Fibroblast of skin of left quadriceps (primary cell): ENCODE results near the gene ITGB1BP1.
"Not testable (repeated sequence)": the region's sequence is repeated elsewhere in the genome, so short reads cannot be mapped to it uniquely, and the experiment has no call there.

Experiments
- DNase-seq, 2 experiments: peaks; one replicate each; pipeline ENCODE4 v3.0.0-alpha.2; 2013; ENCODE audit warnings: low read depth in 2 of 2

Gene ITGB1BP1

DNA sequence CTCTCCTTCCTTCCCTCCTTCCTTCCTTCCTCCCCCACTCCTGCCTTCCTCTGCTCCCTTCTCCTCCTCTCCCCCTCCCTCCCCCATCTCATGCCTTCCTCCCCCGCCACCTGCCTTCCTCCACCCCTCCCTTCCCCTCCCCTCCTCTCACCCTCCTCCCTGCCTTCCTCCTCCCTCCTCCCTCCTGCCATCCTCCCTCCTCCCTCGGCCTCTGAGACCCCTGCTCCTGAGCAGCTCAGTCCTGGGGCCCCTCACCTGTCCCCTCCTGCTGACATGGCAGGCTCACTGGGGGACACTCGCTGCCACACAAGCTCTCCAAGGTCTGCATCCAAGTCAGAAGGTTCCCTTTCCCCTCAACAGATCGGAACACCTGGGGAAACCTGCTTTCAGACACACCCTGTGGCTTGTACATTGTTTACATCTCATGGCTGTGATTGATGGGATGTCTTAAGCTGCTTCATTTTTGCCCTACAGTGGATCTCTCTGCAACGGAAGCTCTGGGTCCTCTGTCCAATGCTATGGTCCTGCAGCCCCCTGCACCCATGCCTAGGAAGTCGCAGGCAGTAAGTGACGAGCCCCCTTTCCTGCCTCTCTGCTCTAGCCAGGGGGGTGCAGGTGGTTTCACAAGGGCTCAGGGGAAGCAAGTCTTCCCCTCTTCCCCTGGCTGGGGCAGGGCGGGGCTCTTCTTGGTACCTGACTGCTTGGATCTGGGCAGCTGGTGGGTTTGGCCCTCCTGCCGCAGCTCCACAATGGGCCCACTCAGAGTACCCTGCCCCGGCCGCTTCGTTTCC, 22.9 kb downstream of the ITGB1BP1 start:
- DNase-seq: no peak

DNA sequence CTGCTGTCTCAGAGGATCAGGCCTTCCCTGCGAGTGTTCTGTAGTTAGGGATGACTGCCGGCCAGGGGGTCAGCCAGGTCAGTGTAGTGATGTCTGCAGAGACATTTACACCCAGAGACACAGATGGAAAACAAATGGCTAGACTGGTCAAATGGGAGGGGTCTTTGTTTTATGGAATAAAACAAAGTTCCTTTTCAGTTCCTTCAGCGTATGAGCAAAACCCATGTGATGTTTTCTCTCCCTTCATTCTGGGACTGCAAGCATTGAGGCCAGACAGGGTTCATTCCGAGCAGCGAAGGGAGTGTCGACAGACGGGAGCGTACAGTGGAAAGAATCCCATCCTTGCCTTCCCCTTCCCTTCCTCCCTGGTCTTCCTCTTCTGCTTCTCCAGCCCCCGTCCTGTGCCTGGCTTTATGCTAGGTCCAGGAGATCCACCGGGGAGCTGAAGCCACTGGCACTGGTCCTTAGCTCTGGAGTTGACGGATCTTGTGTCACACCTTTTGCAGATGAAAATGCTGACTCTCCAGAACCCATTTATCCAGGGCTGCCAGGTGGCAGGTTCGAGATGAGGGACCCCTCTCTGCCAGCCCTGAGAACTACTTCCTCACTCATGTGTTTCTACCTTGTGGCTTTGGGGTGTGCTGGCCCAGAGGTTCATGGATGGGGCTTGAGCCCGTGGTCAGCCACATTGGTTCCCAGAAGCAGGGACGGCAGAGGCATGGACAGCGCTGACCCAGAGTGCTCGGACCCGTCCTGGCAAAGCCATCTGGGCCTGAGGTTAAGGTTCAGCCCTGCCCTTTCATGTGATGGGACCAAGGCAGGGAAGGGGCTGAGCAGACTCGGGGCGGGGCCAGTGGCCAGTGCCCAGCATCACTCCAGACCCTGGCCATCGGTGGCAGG, 24.2 kb downstream of the ITGB1BP1 start:
- DNase-seq: no peak

DNA sequence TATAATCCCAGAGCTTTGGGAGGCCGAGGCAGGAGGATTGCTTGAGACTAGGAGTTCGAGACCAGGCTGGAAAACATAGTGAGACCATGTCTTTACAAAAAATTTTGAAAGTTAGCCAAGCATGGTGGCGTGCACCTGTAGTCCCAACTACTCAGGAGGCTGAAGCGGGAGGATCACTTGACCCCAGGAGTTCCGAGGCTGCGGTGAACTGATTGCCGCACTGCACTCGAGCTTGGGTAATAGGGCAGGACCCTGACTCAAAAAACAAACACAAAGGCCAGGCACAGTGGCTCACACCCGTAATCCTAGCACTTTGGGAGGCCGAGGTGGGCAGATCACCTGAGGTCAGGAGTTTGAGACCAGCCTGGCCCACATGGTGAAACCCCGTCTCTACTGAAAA, 25.1 kb downstream of the ITGB1BP1 start:
- DNase-seq: not testable (repeated sequence)

DNA sequence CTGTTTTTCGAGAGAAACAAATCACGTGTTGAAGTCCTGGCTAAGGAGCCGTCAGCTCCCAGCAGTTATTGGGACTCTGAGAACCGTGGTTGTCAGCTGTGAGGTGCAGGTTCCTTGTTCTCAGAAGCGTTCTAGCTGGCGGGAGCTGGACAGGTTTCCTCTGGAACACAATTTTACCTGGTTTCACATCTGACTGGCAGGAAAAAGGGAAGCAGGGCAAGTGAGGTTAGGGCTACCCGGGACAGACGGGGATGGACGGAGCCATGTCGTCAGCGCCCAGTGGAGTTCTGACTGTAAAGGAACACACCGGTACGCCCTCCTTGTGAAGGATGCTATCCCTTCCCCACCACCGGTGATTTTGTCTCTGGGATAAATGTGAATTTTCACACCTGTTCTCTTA, 26.1 kb downstream of the ITGB1BP1 start:
- DNase-seq: no peak

DNA sequence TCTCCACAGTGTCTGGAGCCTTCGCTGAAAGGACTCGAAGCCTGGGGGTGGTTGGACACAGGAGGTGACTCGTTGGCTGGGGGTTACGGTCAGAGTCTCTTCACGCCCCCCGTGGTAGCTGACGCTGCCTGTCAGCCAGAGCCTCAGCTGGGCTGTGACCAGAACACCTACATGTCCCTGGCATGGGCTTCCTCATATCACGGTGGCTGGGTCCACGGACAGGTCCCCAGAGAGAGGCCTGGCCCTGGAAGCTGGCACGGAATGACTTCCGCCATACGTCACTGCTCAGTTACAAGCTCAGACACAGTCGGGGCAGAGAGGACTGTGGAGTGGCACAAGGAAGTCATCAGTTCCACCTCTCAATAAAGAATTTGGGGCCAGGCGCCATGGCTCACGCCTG, 28.5 kb downstream of the ITGB1BP1 start:
- DNase-seq: no peak

DNA sequence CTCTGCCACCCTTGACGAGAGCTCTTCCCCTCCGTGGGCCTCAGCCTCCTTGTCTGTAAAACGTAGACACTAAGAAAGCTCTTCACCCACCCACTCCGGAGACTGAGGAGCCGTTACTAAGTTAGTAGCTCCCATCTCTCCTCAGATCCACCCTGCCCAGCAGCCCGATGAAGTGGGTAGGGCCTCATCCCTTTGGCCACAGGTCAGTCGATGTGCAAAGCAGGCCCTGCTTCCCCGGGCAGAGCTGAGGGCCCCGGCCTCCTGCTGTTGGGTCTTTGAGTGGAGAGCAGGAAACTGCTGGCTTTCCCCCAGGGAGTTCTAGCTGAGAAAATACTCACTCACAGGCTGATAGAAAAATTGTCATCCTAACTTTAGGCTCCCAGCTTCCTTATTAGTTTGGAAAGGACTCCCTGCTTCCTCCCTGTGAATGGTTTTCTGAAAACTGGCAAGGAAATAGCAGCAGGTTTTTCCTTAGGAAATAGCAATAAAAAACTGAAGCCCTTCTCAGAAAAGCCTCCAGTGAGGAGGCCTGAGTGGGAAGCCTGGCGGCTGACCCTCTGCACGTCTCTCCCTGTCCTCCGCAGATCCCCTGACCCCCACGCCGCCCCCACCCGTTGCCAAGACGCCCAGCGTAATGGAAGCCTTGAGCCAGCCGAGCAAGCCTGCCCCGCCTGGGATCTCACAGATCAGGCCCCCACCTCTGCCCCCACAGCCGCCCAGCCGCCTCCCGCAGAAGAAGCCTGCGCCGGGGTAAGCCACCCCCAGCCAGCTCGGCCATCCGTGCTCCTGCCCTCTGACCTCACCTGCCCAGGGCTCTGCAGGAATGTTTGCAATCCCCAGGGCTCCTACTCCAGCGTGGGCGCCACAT, 30.2 kb downstream of the ITGB1BP1 start:
- DNase-seq: peak in 1 of 2 experiments; percentile 20

DNA sequence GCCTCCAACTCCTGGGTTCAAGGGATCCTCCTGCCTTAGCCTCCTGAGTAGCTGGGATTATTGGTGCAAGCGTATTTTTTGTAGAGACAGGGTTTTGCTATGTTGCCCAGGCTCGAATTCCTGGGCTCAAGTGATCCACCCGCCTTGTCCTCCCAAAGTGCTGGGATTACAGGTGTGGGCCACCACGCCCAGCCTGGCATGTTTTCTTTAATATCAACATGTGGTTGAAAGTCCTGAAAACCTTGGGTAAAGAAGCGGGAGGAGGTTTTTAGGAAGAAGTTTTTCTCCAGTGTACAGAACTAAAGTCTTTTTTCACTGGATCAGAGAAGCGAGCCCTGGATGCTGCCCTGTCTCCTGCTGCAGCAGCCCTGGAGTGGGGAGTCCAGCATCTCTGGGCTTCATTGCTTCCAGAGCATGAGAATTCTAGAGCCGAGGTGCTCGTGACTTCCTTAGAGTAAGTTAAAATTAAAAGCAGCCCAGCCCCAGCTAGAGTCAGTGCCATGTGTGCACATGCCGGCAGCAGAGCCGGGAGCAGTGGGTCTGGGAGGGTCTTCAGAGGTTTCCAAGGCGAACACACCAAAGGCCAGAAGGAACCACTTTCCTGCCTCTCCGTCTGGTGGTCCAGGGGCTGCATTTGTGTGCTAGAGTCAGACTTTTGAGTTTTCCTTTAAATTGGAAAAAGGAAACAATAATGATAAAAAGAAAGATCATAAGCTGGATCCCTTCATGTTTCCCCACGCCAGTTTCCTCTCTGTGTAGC, 31.2 kb downstream of the ITGB1BP1 start:
- no peak for DNase-seq

DNA sequence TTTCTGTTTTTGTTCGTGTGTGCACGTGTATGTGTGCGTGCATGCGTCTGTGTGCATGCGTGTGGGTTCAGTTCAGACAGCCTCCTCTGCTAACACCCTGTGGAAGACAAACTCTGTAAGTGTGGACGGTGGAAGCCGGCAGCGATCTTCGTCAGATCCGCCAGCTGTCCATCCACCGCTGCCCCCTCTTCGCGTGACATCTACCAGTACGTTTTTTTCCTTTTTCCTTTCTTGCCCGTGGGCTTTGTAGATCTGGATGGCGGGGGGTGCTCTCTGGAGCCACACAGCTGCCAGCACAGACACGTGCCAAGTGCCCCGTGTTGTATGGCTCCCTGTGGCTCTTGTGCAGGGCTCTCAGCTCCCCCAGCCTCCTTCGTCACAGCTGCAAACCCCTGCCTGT, 32.3 kb downstream of the ITGB1BP1 start:
- DNase-seq: no peak

DNA sequence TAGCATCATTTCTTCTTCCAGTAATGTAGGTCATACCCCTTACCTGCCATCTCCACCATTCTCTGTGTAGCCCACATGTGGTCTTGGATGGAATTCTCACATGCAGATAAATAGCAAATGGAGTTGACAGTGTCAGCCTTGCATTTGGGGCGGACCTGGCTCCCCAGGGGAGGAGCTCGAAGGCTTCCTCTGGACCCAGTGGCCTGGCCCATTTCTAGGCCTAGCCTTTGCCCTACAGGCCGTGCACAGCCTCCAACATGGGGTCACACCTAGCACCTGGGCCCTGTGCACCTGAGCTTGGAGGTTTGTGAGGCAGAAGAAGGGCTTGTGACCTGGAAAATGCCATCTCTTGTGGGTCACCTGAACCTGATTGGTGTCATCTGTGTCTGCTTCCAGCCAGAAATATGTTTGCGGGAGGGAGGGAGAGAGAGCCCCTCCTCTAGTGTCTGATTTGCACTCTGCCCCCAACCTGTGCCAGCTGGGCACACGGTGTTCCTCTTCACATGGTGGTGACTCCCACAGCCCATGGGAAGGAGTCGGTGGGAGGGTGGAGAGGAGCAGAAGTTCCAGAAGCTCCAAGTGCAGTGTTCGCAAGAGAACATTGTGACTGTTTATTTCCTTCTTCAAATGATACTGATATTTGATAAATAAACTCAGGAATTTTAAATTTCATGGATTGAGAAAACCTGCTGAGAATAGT, 33.0 kb downstream of the ITGB1BP1 start:
- no peak for DNase-seq

DNA sequence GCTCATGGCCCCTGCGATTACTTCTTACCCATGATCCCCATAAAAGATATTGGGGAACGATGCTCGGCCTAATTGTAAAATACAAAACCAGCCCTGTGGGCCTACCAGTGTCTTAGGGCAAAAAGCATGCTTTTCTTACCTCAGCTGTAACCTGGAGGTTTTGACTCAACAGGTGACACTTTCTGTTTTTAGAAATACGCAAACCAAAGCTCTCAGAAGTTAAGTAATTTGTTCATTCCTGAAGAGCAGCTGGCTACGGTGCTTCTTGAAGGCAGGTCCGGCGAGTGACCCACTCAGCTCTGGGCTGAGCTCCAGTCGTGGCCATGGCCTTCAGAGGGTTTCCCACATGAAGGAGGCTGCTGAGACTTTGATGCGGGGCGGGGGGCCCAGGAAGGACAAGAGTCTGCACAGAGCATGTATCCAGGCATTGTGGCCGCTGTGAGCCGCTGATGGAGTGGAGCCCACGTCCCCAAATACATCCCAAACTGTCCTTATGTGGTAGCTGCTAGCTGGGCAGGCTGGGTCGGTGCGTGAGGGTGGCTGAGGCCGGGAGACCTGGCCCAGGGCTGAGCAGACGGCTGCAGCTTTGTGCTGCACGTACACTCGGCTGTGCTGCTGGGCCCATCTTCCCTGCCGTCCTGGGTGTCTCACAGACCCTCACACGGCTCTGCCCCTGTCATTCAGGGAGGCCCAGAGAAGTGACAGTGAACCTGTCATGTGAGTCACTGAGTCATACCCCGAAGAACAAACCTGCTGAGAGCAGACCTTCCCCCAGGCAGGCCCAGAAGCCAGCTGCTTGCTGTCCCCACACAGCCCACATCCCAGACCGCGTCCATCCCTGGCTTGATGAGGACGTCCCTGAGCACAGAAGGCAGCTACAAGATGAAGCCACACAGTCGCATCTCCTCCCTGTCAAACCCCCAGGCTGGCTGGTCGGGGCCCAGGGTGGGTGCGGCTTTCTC, 34.1 kb downstream of the ITGB1BP1 start:
- DNase-seq: no peak

DNA sequence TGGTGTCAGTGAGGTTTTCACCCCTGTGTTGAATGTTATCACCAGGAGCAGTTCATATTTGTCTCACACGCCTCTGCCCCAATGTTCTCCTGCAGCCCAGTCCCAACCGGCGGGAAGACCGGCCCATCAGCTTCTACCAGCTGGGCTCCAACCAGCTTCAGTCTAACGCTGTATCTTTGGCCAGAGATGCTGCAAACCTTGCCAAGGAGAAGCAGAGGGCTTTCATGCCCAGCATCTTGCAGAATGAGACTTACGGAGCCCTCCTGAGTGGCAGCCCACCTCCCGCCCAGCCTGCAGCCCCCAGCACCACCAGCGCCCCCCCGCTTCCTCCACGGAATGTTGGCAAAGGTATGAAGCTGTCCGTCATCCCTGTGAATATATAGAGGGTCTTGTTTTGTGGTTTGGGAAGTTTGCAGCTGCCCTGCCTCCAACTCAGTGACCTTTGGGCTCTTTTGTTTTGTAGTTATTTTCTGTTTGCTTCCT, 35.1 kb downstream of the ITGB1BP1 start:
- no peak for DNase-seq

DNA sequence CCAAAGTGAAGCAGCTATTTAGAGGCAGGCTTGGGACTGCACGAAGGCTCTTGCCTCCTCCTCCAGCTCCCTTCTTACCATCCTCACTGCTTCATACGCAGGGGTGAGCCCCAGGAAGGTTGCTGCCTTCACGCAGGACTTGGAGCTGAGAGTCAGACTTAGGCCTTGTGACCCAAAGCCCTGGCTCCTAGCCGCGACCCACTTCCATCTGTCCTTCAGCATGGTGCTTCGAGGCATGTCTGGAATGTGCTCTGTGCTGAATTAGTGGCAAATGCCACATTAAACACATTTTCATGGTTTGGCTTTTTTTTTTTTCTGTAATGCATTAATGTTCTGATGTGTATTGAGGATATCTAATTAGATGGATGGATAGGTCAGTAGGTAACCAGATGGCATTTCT, 37.5 kb downstream of the ITGB1BP1 start:
- no peak for DNase-seq

DNA sequence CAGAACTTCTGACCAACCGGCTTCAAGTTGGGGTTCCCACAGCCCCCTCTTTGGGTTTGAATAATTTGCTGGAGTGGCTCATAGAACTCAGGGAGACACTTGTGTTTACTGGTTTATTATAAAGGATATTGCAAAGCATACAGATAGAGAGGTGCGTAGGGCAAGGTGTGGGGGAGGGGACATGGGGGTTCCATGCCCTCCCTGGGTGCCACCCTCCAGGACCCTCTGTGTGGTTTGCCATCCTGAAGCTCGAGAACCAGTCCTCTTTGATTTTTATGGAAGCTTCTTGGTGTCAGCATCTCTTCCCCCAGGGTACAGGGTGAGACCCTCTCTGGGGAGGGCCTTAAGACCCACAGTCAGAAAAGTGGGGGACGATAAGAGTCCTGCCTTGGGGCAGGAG, 38.8 kb downstream of the ITGB1BP1 start:
- DNase-seq: no peak

DNA sequence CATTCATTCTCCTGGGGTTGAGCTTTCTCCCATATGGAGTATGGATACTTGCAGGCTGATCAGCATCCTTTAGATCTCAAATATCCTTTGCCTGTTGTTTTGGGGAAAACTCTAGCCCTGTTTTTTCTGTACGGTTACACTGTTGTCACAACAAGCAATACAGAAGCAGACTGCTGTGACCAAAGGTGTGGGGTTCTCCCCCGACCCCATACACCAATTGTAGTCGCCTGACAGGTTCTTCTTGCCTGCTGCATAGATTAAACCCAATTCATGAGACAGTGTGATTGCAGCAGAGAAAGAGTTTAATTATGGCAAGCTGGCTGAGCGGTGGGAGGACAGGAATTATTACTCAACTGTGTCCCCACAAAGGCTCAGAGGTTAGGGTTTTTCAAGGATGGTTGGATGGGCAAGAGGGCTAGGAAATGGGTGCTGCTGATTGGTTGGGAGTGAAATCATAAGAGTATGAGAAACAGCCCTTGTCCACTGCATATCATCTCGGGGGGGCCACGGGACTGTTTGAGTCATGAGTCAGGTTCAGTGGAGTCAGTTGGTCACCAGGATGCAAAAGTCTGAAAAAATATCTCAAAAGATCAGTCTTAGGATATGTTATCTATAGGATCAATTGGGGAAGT, 40.6 kb downstream of the ITGB1BP1 start:
- DNase-seq: no peak

DNA sequence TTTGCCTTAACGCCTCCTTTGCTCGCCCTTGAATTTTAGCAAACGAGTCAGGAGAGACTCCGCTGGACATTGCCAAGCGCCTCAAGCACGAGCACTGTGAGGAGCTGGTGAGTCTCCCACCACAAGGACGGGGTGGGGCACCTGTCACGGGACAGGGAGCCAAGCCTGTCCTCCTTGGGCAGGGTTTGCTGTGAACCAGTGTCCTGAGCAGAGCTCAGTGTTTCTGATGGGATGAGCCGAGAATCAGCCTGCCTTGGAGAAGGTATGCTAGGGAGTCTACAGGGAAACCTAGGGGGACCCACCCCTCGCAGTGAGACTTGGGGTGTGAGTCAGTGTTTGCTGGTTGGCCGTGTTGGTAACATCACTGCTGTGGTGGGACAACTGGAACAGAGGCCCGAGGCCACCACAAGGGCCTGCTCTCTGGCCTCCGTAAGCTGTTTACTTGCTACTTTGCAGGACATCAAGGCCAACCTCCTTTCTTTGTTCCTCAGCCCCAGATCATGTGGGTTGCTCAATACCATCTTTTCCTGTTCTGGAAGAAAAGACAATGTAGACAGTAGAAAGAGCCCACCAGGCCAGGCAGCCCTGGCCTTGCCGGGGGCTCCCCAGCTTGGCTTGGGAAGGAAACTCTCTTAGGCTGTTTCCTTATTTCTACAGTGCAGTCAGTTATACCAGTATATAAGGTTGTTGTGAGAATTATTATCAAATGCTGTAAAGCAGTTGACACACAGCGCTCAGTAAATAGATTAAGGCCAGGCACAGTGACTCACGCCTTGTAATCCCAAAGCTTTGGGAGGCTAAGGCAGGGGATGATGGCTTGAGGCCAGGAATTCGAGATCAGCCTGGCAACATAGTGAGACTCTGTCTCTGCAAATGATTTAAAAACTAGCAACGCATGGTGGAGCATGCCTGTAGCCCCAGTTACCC, 42.4 kb downstream of the ITGB1BP1 start:
- DNase-seq: peak; percentile 92

DNA sequence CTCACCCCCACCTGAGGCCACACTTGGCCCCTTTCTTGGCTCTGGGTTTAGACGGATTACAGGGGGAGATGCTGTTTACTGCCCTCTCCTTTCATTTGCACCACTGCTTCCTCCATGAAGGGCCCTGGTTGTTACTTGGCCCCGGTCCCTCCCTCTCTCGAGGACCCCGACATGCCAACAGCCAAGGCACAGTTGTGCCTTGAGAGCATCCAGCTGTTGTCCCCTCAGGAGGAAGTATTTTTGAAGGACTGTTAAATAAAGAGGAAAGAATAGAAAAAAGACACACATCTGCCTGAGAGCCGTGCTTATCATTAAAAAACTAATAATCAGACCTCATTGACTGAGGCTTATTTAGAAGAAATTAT, 44.0 kb downstream of the ITGB1BP1 start:
- DNase-seq: no peak
